HFF-Myc (cell line): ENCODE results near the gene ERGIC3.
"Not testable (repeated sequence)": the region's sequence is repeated elsewhere in the genome, so short reads cannot be mapped to it uniquely, and the experiment has no call there.

ENCODE experiments used
- DNase-seq: peaks from one replicate; pipeline ENCODE4 v3.0.0-alpha.2; 2011; ENCODE audit warnings: low read depth; ENCODE audit errors: extremely low read depth
- H3K4me3 ChIP-seq: replicated peaks from 2 replicates; pipeline ENCODE4 v1.5.1; 2011; ENCODE audit warnings: low read depth, mild to moderate bottlenecking, control low read depth, low read length
- TF ChIP-seq, protein P1 (sequence below): IDR thresholded peaks from 2 replicates; pipeline ENCODE4 v1.5.1; 2012; ENCODE audit warnings: mild to moderate bottlenecking, low read depth, low read length, control low read depth; ENCODE audit errors: missing control alignments

Gene ERGIC3

DNA sequence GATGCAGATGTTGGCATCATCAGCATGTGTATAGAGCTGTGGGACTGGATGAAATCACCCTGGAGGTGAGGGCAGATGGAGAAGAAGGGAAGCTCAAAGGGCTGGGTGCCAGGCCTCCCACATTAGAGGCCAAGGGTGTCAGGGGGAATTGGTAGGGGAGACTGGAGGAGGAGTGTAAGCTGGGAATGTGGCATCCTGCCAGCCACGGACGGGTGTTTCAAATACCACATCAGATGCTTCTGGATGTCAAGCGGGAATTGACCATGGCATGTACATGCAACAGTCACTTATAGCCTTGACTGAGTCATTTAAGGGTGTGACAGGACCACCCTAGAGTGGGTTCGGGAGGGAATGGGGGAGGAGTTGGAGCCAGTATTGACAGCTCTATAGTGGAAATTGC, 9.6 kb downstream of the ERGIC3 start:
- no peak overlapping the region for H3K4me3 ChIP-seq
- no peak for DNase-seq
- TF ChIP-seq, protein P1, sequence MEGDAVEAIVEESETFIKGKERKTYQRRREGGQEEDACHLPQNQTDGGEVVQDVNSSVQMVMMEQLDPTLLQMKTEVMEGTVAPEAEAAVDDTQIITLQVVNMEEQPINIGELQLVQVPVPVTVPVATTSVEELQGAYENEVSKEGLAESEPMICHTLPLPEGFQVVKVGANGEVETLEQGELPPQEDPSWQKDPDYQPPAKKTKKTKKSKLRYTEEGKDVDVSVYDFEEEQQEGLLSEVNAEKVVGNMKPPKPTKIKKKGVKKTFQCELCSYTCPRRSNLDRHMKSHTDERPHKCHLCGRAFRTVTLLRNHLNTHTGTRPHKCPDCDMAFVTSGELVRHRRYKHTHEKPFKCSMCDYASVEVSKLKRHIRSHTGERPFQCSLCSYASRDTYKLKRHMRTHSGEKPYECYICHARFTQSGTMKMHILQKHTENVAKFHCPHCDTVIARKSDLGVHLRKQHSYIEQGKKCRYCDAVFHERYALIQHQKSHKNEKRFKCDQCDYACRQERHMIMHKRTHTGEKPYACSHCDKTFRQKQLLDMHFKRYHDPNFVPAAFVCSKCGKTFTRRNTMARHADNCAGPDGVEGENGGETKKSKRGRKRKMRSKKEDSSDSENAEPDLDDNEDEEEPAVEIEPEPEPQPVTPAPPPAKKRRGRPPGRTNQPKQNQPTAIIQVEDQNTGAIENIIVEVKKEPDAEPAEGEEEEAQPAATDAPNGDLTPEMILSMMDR: no peak

DNA sequence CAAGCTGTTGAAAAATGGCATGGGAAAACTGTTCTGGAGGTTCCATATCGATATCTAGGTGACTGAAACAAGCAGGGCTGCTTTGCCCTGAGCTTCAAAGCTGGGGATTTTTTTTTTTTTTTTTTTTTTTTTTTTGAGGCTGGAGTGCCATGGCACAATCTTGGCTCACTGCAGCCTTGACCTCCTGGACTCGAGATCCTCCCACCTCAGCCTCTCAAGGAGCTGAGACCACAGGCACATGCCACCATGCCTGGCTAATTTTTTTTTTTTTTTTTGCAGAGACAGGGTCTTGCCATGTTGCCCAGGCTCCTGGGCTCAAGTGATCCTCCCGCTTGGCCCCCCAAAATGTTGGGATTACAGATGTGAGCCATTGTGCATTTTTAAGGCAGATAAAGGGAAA, 11.0 kb downstream of the ERGIC3 start:
- no peak overlapping the region for H3K4me3 ChIP-seq
- TF ChIP-seq, protein P1: no peak
- DNase-seq: no peak

DNA sequence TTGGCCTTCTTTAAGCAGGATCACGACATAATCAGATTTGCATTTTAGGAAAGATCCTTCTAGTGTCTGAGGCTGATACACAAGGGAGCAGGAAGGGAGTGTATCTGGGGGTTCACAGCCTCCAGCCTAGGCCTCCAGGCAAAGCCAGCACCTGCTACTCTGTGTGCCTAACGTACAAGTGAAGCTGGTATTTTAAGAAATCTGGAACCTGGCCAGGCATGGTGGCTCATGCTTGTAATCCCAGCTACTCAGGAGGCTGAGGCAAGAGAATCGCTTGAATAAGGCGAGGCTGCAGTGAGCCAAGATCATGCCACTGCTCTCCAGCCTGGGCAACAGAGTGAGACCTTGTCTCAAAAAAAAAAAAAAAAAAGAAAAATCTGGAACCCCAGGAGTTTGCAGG, 13.6 kb downstream of the ERGIC3 start:
- not testable (repeated sequence) for H3K4me3 ChIP-seq, DNase-seq

DNA sequence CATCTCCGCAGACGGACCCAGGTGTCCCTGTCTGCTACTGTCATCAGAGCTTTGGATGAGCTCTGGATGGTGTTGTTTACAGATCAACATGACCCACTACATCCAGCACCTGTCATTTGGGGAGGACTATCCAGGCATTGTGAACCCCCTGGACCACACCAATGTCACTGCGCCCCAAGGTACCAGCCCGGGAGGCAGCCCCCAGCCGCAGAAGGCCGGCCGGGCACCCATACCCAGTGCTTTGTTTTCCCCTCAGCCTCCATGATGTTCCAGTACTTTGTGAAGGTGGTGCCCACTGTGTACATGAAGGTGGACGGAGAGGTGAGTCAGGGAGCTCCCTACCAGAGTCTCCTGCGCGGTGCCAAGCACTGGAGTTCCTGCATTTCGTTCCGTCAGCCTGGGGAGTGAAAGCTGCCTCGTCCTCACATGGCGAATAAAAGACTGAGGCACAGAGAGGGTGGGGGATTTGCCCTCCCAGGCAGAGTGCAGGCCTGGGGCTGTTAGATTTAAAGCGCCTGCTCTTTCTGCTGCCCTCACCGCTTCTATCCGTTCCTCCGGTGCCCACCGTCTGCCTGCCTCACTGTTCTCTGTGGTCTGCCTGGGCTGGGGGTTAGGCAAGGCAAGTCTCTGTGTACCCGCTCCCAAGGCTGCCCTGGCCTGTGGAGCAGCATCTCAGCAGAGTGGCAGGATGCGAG, 14.2 kb downstream of the ERGIC3 start:
- TF ChIP-seq, protein P1: no peak
- no peak overlapping the region for H3K4me3 ChIP-seq
- DNase-seq: no peak

DNA sequence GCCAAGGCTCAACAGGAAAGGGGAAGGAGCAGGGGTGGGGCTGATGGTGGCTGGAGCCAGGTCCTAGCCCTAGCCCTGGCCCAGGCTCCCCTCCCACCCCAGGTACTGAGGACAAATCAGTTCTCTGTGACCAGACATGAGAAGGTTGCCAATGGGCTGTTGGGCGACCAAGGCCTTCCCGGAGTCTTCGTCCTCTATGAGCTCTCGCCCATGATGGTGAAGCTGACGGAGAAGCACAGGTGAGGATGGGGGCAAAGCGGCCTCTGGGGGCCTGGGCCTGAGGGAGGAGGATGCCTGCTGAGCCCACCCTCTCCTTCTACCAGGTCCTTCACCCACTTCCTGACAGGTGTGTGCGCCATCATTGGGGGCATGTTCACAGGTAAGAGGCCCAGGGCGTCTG, 15.0 kb downstream of the ERGIC3 start:
- H3K4me3 ChIP-seq: no peak overlapping the region
- TF ChIP-seq, protein P1: no peak
- DNase-seq: no peak

DNA sequence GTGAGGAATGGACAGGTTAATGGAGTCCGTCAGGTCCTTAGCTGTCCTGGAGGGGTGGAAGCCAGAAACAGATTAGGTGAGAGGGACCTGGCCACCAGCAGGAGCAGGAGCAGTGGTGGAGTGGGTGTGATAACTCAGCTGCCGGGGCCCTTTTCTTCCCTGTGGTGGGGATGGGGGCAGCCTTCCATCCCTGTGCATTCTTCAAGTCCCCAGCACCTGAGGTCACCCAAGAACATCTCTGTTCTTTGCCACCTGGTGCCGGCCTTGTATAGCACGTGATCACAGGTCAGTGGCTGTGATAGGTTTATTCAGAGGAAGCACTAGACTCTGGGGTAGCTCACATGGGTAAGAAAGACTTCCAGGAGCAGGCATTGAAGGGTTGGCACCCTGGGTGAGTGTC, 16.6 kb downstream of the ERGIC3 start:
- H3K4me3 ChIP-seq: no peak overlapping the region
- DNase-seq: no peak
- TF ChIP-seq, protein P1: no peak

DNA sequence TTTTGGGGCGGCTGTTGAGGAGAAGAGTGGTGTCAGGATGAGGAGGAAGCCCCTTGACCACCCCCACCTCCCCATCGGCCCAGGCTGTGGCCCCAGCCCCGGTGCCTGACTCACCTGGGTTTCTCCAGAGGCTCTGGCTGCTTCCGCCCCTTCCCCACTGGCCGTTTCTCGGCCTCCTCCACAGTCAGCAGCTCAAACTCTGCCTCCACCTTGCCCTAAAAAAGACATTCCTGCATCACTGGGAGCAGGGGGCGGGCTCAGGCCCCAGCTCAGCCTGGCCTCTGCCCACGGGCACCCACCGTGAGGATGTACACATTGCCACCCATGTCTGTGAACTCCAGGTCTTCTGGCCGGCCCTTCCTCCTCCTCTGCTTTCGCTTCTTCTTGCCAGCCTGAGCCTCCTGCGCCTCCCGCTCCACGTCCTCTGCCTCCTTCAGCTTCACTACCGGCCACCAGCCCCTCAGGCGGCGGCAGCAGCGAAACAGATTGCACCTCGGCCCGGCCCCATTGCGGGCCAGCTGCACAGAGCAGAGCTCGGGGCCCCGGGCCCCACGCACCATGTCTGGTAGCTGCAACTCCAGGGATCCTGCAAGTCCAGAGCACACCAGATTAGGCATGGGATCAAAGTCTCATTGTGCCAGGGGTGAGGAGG, 17.3 kb downstream of the ERGIC3 start:
- no peak for DNase-seq
- TF ChIP-seq, protein P1: no peak
- H3K4me3 ChIP-seq: no peak overlapping the region
